ENCODE measurements around the gene NOS1AP. TPM values are rescaled to one million over a fixed set of nuclear protein-coding genes. Genes with fewer than 3 reads are reported as not detected.
A peak's percentile ranks its signal among the peaks of the same experiment; 100 is the strongest.

NOS1AP gene
- under 1 TPM in 2 of 5 experiments, not detected in 3; 0.08 to 0.15 TPM for total RNA-seq
- polyA plus RNA-seq, result not detected
- not detected for total RNA-seq

DNA sequence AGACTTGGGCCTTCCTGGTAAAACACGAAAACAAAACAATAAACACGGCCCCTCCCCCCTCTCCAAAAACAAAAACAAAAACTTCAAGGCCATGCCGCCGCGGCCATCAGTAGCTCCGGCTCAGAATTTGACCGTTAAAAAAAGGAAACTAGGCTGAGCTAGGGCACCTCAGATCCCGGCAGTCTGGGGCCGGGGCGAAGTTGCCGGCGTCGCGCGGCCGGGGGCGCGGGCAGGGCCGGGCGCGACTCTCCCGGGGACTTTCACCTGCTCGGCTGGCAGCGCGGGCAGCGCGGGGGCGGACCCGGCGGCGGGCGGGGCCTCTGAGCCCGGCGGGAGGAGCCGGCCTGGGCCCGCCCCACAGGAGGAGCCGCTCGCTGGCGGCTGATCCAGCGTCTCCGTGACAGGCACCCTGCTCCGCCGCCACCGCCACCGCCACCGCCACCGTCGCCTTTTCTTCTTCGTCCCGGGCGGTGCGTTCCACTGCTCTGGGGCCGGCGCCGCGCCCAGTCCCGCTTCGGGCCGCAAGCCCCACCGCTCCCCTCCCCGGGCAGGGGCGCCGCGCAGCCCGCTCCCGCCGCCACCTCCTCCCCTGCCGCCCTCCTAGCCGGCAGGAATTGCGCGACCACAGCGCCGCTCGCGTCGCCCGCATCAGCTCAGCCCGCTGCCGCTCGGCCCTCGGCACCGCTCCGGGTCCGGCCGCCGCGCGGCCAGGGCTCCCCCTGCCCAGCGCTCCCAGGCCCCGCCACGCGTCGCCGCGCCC lies at the start of gene NOS1AP:
NOS1AP (plus strand) TSS at position 358 of the 760 bp plus-strand sequence. CDS start 487 bp downstream, outside the sequence.
- Histone ChIP-seq H3K27me3 (ENCODE audit: control insufficient read depth in 2 of 2, insufficient read depth in 2 of 2, low read length in 2 of 2) (peaks cover 0 to 3% of the 10 kb centered on the region in 2 donors), H3K36me3 (ENCODE audit: control insufficient read depth in 2 of 3, insufficient read depth in 3 of 3, low read length in 3 of 3) (no peaks in the 10 kb centered on the region), H3K9me3 (ENCODE audit: control insufficient read depth in 2 of 3, low read length in 3 of 3) (no peaks in the 10 kb centered on the region), H3K4me1 (ENCODE audit: control insufficient read depth in 2 of 2, insufficient read depth in 2 of 2, low read length in 2 of 2) (peaks cover 0 to 5% of the 10 kb centered on the region in 2 donors), H3K27ac (ENCODE audit: low read depth, low read length) (no peak within 1 kb of the TSS), H3K4me3 (ENCODE audit: low read length) (peak within 1 kb of the TSS; percentile 56)
- ATAC-seq (peak; percentile 99), DNase-seq (peak; percentile 50 to 87 (median 71))
- peaks cover 0 to 12% (median 5%) of the 10 kb centered on the region in 7 donors for H3K4me1 Mint-ChIP-seq
- no peaks in the 10 kb centered on the region for H3K36me3 Mint-ChIP-seq
- H3K4me3 Mint-ChIP-seq, result peak within 1 kb of the TSS; percentile 79 to 90 (median 84)
- intact Hi-C loops (cut with micrococcal nuclease), result loop anchor here in 1 of 2 donors (2.0 kb wide), 3 partner anchors 427 to 1251 kb away; partner anchors contain the start of genes NUF2, UAP1 and UHMK1
- CTCF ChIA-PET, result no interaction called here
- peaks cover 51 to 79% (median 68%) of the 10 kb centered on the region in 5 donors for H3K27me3 Mint-ChIP-seq
- POLR2A ChIA-PET, result no interaction called here
- H3K9me3 Mint-ChIP-seq, result no peaks in the 10 kb centered on the region
- H3K27ac Mint-ChIP-seq, result peak within 1 kb of the TSS in 1 of 9 donors; percentile 31

DNA sequence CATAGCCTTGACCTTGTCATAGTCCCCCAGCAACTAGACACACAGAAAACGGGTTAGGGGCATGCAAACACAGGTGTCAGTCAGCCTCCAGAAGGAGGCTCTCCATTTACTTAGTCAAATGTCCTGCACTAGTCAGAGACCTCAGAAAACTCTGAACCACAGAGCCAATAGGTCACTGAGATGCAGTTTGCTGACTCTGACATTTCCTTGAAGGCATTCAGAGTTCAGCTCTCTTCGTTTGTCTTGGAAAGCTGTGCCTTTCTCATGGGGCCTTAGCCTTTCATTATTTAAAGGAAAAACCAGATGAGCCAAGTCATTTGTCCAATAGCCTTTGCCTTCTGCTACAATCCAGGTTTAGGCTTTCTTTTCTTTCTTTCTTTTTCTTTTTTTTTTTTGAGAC lies 49.3 kb upstream of the NOS1AP start:
- no peak overlapping the region for H3K27ac Mint-ChIP-seq
- POLR2A ChIA-PET, result no interaction called here
- intact Hi-C loops (cut with micrococcal nuclease), result no loop called here

GRCh38 chr1:162021124-162021523 lies 48.4 kb upstream of the NOS1AP start:
- POLR2A ChIA-PET, result no interaction called here
- peaks cover 6 to 13% (median 9%) of the 10 kb centered on the region in 7 donors for H3K4me1 Mint-ChIP-seq
- no peaks in the 10 kb centered on the region for H3K36me3 ChIP-seq (ENCODE audit: control insufficient read depth in 2 of 3, insufficient read depth in 3 of 3, low read length in 3 of 3)
- peaks cover 0 to 4% of the 10 kb centered on the region in 2 donors for H3K4me1 ChIP-seq (ENCODE audit: control insufficient read depth in 2 of 2, insufficient read depth in 2 of 2, low read length in 2 of 2)
- no peaks in the 10 kb centered on the region for H3K9me3 ChIP-seq (ENCODE audit: control insufficient read depth in 2 of 3, low read length in 3 of 3)
- peaks cover 10 to 37% (median 13%) of the 10 kb centered on the region in 5 donors for H3K27me3 Mint-ChIP-seq
- intact Hi-C loops (cut with micrococcal nuclease), result no loop called here
- DNase-seq (no peak), ATAC-seq (no peak)
- H3K4me3 ChIP-seq (ENCODE audit: low read length), result no peak overlapping the region
- H3K27me3 ChIP-seq (ENCODE audit: control insufficient read depth in 2 of 2, insufficient read depth in 2 of 2, low read length in 2 of 2), result no peaks in the 10 kb centered on the region
- H3K27ac ChIP-seq (ENCODE audit: low read depth, low read length), result no peak overlapping the region
- no peaks in the 10 kb centered on the region for H3K36me3 Mint-ChIP-seq
- peaks cover 0 to 2% (median 0%) of the 10 kb centered on the region in 11 donors for H3K9me3 Mint-ChIP-seq
- H3K27ac Mint-ChIP-seq, result no peak overlapping the region
- peak overlapping the region in 1 of 10 donors; percentile 68 for H3K4me3 Mint-ChIP-seq
- CTCF ChIA-PET, result no interaction called here

More for the DNA sequence above, 49.3 kb upstream of the NOS1AP start:
- no peaks in the 10 kb centered on the region for H3K36me3 Mint-ChIP-seq
- CTCF ChIA-PET, result no interaction called here
- Histone ChIP-seq H3K27ac (ENCODE audit: low read depth, low read length) (no peak overlapping the region), H3K9me3 (ENCODE audit: control insufficient read depth in 2 of 3, low read length in 3 of 3) (no peaks in the 10 kb centered on the region), H3K27me3 (ENCODE audit: control insufficient read depth in 2 of 2, insufficient read depth in 2 of 2, low read length in 2 of 2) (no peaks in the 10 kb centered on the region), H3K4me3 (ENCODE audit: low read length) (no peak overlapping the region), H3K36me3 (ENCODE audit: control insufficient read depth in 2 of 3, insufficient read depth in 3 of 3, low read length in 3 of 3) (no peaks in the 10 kb centered on the region), H3K4me1 (ENCODE audit: control insufficient read depth in 2 of 2, insufficient read depth in 2 of 2, low read length in 2 of 2) (peaks cover 0 to 4% of the 10 kb centered on the region in 2 donors)
- H3K4me3 Mint-ChIP-seq, result no peak overlapping the region
- H3K4me1 Mint-ChIP-seq, result peaks cover 6 to 13% (median 9%) of the 10 kb centered on the region in 7 donors
- H3K9me3 Mint-ChIP-seq, result peaks cover 0 to 2% (median 0%) of the 10 kb centered on the region in 11 donors
- DNase-seq (no peak), ATAC-seq (no peak)
- peaks cover 4 to 28% (median 7%) of the 10 kb centered on the region in 5 donors for H3K27me3 Mint-ChIP-seq

DNA sequence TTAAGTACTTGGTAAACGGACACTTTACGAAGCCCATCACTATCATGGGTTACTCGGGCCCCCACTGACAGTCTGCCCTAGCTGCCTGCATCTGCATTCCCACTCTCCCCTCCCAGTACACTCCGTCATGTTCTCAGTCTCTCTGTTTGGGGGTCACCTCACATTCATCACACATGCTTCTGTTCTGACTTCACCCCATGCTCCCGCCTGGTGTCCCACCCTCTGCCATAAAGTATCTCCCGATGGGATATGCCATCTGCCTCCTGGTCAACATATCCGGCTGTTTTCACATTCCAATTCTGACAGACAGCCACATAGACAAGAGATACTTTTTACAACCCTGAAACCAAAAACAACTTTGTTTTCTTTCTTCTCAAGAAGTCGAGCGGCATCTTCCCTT lies 46.9 kb upstream of the NOS1AP start:
- H3K36me3 Mint-ChIP-seq, result no peaks in the 10 kb centered on the region
- H3K4me1 Mint-ChIP-seq, result peaks cover 6 to 13% (median 9%) of the 10 kb centered on the region in 7 donors
- H3K27me3 Mint-ChIP-seq, result peaks cover 21 to 47% (median 27%) of the 10 kb centered on the region in 5 donors
- Histone ChIP-seq H3K27ac (ENCODE audit: low read depth, low read length) (no peak overlapping the region), H3K4me3 (ENCODE audit: low read length) (no peak overlapping the region), H3K36me3 (ENCODE audit: control insufficient read depth in 2 of 3, insufficient read depth in 3 of 3, low read length in 3 of 3) (no peaks in the 10 kb centered on the region), H3K27me3 (ENCODE audit: control insufficient read depth in 2 of 2, insufficient read depth in 2 of 2, low read length in 2 of 2) (no peaks in the 10 kb centered on the region), H3K9me3 (ENCODE audit: control insufficient read depth in 2 of 3, low read length in 3 of 3) (no peaks in the 10 kb centered on the region), H3K4me1 (ENCODE audit: control insufficient read depth in 2 of 2, insufficient read depth in 2 of 2, low read length in 2 of 2) (peaks cover 0 to 4% of the 10 kb centered on the region in 2 donors)
- intact Hi-C loops (cut with micrococcal nuclease), result loop anchor here in 1 of 2 donors (1.0 kb wide), 1 partner anchor 15 kb away; no protein-coding TSS in a partner anchor
- ATAC-seq (no peak), DNase-seq (no peak)
- CTCF ChIA-PET, result interaction anchor here (0.6 to 1.5 kb wide), 2 partner anchors 76 to 116 kb away, joined by 3 to 8 read pairs; no protein-coding TSS in a partner anchor
- no peak overlapping the region for H3K27ac Mint-ChIP-seq
- H3K9me3 Mint-ChIP-seq, result peaks cover 0 to 3% (median 0%) of the 10 kb centered on the region in 11 donors
- H3K4me3 Mint-ChIP-seq, result peak overlapping the region; percentile 70 to 99 (median 94)
- POLR2A ChIA-PET, result no interaction called here

DNA sequence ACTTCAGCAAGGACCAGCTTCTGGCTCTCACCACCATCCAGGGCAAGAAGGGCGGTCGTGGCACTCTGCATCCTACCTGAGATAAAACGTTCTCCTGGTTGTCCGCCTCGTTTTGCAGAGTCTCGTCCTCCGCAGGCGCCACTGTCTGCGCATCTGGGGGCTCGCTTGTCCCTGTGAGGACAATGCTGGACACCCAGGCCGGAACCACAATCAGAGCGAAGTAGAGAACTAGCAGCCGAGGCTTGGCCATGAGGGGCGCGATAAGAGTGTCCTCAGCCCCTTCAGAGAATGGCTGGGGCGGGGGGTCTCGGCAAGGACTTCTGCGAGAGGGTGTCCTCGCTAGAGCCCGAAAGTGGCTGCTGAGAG lies 46.3 kb upstream of the NOS1AP start:
- Mint-ChIP-seq H3K27ac (peak overlapping the region in 2 of 9 donors; percentile 51 to 55), H3K9me3 (peaks cover 0 to 3% (median 0%) of the 10 kb centered on the region in 11 donors), H3K27me3 (peaks cover 26 to 51% (median 33%) of the 10 kb centered on the region in 5 donors), H3K4me1 (peaks cover 6 to 13% (median 9%) of the 10 kb centered on the region in 7 donors), H3K4me3 (peak overlapping the region; percentile 89 to 99 (median 94)), H3K36me3 (peaks cover 0 to 5% (median 0%) of the 10 kb centered on the region in 5 donors)
- no peak overlapping the region for H3K27ac ChIP-seq (ENCODE audit: low read depth, low read length)
- DNase-seq (no peak), ATAC-seq (no peak)
- H3K27me3 ChIP-seq (ENCODE audit: control insufficient read depth in 2 of 2, insufficient read depth in 2 of 2, low read length in 2 of 2), result peaks cover 0 to 3% of the 10 kb centered on the region in 2 donors
- no peaks in the 10 kb centered on the region for H3K36me3 ChIP-seq (ENCODE audit: control insufficient read depth in 2 of 3, insufficient read depth in 3 of 3, low read length in 3 of 3)
- H3K9me3 ChIP-seq (ENCODE audit: control insufficient read depth in 2 of 3, low read length in 3 of 3), result no peaks in the 10 kb centered on the region
- CTCF ChIA-PET, result interaction anchor here (0.6 to 2.1 kb wide), 10 partner anchors 14 to 296 kb away, joined by 3 to 23 read pairs (median 6); no protein-coding TSS in a partner anchor
- POLR2A ChIA-PET, result no interaction called here
- H3K4me3 ChIP-seq (ENCODE audit: low read length), result peak overlapping the region; percentile 80
- peaks cover 0 to 4% of the 10 kb centered on the region in 2 donors for H3K4me1 ChIP-seq (ENCODE audit: control insufficient read depth in 2 of 2, insufficient read depth in 2 of 2, low read length in 2 of 2)
- intact Hi-C loops (cut with micrococcal nuclease), result loop anchor here in 1 of 2 donors (1.0 kb wide), 1 partner anchor 14 kb away; no protein-coding TSS in a partner anchor

DNA sequence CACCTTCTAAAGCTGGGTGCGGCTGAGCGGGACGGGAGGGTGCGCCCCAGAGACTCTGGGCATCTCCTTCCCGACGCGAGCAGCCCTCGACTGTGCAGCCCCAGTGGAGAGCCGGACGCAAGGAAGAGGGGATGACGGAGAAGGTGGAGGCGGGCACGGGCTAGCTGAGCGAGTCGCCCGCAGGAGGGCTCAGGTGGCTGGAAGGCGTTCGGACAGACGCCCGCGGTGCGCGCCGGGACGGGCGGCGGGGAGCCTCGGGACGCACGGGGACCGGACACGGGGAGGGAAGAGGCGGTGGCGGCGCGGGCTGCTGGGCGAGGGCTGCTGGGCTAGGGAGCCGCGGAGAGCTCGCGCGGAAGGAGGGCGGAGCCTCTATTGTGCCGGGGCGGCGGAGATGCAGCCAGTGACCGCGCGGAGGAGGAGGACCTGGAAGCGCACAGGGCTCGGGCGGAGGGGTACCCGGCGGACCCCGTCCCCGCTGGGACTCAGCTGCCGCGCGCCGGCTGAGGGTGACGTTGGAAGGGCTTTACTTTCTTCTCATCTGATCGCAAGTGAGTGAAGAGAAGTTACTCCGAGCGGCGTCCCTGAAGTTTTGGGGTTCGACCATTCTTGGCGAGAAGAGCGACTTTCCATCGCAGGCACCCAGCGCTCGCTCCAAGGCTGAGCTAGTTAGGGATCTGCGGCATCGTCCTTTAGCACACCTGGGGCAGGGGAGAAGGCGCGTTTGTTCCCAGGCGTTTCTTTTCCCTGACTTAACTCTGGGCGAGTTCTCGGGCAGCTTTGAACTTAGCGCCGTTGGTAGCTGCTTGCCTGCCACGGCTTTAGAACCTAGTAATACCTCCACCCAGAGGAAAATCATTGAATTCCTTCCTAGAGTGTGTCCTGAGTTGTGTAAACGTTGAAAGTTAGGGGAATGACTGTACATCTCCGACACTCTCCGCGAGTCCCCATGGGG lies 45.7 kb upstream of the NOS1AP start, which contains the start of gene OLFML2B:
OLFML2B (minus strand) TSS at position 323 of the 955 bp plus-strand sequence. CDS start 439 bp downstream, outside the sequence.
- Mint-ChIP-seq H3K9me3 (peaks cover 0 to 4% (median 0%) of the 10 kb centered on the region in 11 donors), H3K27ac (peak within 1 kb of the TSS in 3 of 9 donors; percentile 2 to 55 (median 51)), H3K27me3 (peaks cover 33 to 54% (median 34%) of the 10 kb centered on the region in 5 donors), H3K36me3 (peaks cover 0 to 6% (median 0%) of the 10 kb centered on the region in 5 donors), H3K4me1 (peaks cover 6 to 13% (median 9%) of the 10 kb centered on the region in 7 donors), H3K4me3 (peak within 1 kb of the TSS; percentile 89 to 99 (median 94))
- no peaks in the 10 kb centered on the region for H3K36me3 ChIP-seq (ENCODE audit: control insufficient read depth in 2 of 3, insufficient read depth in 3 of 3, low read length in 3 of 3)
- peak within 1 kb of the TSS; percentile 80 for H3K4me3 ChIP-seq (ENCODE audit: low read length)
- peak; percentile 15 to 66 (median 49) for DNase-seq
- H3K9me3 ChIP-seq (ENCODE audit: control insufficient read depth in 2 of 3, low read length in 3 of 3), result no peaks in the 10 kb centered on the region
- H3K27ac ChIP-seq (ENCODE audit: low read depth, low read length), result no peak within 1 kb of the TSS
- H3K4me1 ChIP-seq (ENCODE audit: control insufficient read depth in 2 of 2, insufficient read depth in 2 of 2, low read length in 2 of 2), result peaks cover 0 to 4% of the 10 kb centered on the region in 2 donors
- H3K27me3 ChIP-seq (ENCODE audit: control insufficient read depth in 2 of 2, insufficient read depth in 2 of 2, low read length in 2 of 2), result peaks cover 0 to 3% of the 10 kb centered on the region in 2 donors
- ChIA-PET CTCF (interaction anchor here (0.7 to 2.1 kb wide), 15 partner anchors 11 to 297 kb away, joined by 3 to 23 read pairs (median 4); no protein-coding TSS in a partner anchor), POLR2A (interaction anchor here (1.0 to 1.1 kb wide), 2 partner anchors 89 to 105 kb away, joined by 3 read pairs; no protein-coding TSS in a partner anchor)
- intact Hi-C loops (cut with micrococcal nuclease), result loop anchor here (1.0 kb wide), 4 partner anchors 13 to 232 kb away; no protein-coding TSS in a partner anchor
- ATAC-seq, result peak; percentile 88

All from naive thymus-derived CD4-positive, alpha-beta T cell (primary cell).